ENCODE results near the gene VMP1.

DNA sequence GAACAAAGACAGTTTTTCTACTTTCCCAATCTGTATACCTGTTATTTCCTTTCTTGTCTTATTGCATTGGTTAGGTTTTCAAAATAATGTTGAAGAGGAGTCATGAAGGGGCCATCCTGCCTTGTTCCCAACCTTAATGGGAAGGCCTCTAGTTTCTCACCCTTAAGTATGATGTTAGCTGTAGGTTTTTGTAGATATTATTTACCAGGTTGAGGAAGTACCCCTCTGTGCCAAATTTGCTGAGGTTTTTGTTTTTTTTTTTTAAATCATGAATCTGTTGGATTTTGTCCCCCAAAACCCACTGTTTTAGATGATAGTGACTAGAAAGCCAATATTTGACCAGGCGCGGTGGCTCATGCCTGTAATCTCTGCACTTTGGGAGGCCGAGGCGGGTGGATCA lies 36.4 kb downstream of the VMP1 start:
- TF ChIP-seq, protein P1, sequence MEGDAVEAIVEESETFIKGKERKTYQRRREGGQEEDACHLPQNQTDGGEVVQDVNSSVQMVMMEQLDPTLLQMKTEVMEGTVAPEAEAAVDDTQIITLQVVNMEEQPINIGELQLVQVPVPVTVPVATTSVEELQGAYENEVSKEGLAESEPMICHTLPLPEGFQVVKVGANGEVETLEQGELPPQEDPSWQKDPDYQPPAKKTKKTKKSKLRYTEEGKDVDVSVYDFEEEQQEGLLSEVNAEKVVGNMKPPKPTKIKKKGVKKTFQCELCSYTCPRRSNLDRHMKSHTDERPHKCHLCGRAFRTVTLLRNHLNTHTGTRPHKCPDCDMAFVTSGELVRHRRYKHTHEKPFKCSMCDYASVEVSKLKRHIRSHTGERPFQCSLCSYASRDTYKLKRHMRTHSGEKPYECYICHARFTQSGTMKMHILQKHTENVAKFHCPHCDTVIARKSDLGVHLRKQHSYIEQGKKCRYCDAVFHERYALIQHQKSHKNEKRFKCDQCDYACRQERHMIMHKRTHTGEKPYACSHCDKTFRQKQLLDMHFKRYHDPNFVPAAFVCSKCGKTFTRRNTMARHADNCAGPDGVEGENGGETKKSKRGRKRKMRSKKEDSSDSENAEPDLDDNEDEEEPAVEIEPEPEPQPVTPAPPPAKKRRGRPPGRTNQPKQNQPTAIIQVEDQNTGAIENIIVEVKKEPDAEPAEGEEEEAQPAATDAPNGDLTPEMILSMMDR (IDR thresholded peaks at IDR 0.05), result no peak
- TF ChIP-seq POLR2A (IDR thresholded peaks at IDR 0.05) (no peak), POLR2AphosphoS5 (IDR thresholded peaks at IDR 0.05) (no peak)
